Measurements from ENCODE around the gene TTLL9. TPM values are rescaled to one million over a fixed set of nuclear protein-coding genes. Genes with fewer than 3 reads are reported as not detected.

Gene TTLL9
- polyA plus RNA-seq, 3 donors, result 0.21 TPM; not detected in 2

DNA sequence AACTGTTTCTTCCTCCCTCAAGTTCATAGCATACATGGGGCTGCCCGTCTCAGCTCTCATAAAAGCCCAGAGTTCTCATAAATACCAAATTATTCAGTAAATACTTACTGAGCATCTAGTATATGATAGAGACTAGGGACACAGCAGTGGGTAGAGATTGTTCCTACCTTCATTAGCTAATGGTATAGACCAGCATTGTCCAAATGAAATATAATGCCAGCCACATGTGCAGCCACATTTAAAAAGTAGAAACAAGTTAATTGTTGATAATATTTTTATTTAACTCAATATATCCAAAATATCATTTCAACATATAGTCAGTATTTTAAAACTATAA, 1.2 kb downstream of the TTLL9 start:
- peaks cover 0 to 13% (median 8%) of the 10 kb centered on the region in 7 donors for H3K9me3 Mint-ChIP-seq
- H4K20me1 ChIP-seq (ENCODE audit: insufficient read depth, low read length), result no peaks in the 10 kb centered on the region
- H3K36me3 Mint-ChIP-seq, result peaks cover 8 to 9% of the 10 kb centered on the region in 2 donors
- H3K4me2 ChIP-seq (replicated peaks; ENCODE audit: extremely low read depth, low read length, poor library complexity, severe bottlenecking), result no peak overlapping the region
- peaks cover 9 to 15% of the 10 kb centered on the region in 2 donors for H3K4me1 ChIP-seq (ENCODE audit: control insufficient read depth in 1 of 2, insufficient read depth in 2 of 2, low read length in 2 of 2)
- H3K9ac ChIP-seq (ENCODE audit: insufficient read depth, low read length, poor library complexity, severe bottlenecking), result no peak overlapping the region
- no peak overlapping the region for H3K27ac ChIP-seq (ENCODE audit: low read depth in 1 of 2, low read length in 2 of 2)
- peaks cover 27% of the 10 kb centered on the region for H3K4me1 Mint-ChIP-seq
- H3K4me3 ChIP-seq (replicated peaks in 1 of 3; ENCODE audit: low read depth in 2 of 3, low read length in 3 of 3), result no peak overlapping the region
- peaks cover 0 to 18% of the 10 kb centered on the region in 2 donors for H3K9me3 ChIP-seq (replicated peaks in 1 of 2; ENCODE audit: control insufficient read depth in 1 of 2, insufficient read depth in 1 of 2, low read length in 2 of 2)
- no CpG with 5 or more reads among the region's 1 CpG for WGBS (ENCODE audit: insufficient coverage)
- H3K36me3 ChIP-seq (replicated peaks in 1 of 2; ENCODE audit: control insufficient read depth in 1 of 2, insufficient read depth in 2 of 2, low read length in 2 of 2), result no peaks in the 10 kb centered on the region
- DNase-seq, result no peak
- H3K27me3 Mint-ChIP-seq (ENCODE audit: low read depth in 3 of 3), result peaks cover 35 to 51% (median 47%) of the 10 kb centered on the region in 3 donors
- no peaks in the 10 kb centered on the region for H3K79me2 ChIP-seq (ENCODE audit: insufficient read depth, low read length)
- TF ChIP-seq, protein P1, sequence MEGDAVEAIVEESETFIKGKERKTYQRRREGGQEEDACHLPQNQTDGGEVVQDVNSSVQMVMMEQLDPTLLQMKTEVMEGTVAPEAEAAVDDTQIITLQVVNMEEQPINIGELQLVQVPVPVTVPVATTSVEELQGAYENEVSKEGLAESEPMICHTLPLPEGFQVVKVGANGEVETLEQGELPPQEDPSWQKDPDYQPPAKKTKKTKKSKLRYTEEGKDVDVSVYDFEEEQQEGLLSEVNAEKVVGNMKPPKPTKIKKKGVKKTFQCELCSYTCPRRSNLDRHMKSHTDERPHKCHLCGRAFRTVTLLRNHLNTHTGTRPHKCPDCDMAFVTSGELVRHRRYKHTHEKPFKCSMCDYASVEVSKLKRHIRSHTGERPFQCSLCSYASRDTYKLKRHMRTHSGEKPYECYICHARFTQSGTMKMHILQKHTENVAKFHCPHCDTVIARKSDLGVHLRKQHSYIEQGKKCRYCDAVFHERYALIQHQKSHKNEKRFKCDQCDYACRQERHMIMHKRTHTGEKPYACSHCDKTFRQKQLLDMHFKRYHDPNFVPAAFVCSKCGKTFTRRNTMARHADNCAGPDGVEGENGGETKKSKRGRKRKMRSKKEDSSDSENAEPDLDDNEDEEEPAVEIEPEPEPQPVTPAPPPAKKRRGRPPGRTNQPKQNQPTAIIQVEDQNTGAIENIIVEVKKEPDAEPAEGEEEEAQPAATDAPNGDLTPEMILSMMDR (IDR thresholded peaks at IDR 0.05), result no peak
- H3K27me3 ChIP-seq (ENCODE audit: control insufficient read depth in 2 of 2, insufficient read depth in 2 of 2, low read length in 2 of 2), result peaks cover 28 to 42% of the 10 kb centered on the region in 2 donors
- H3K4me3 Mint-ChIP-seq, result peak overlapping the region in 1 of 2 donors; percentile 93
- H2AFZ ChIP-seq (ENCODE audit: insufficient read depth, low read depth, low read length, poor library complexity, severe bottlenecking), result no peak overlapping the region
- no peak overlapping the region for H3K27ac Mint-ChIP-seq
- intact Hi-C loops (cut with micrococcal nuclease), result no loop called here

GRCh38 chr20:31872406-31872805, 2.0 kb downstream of the TTLL9 start:
- intact Hi-C loops (cut with micrococcal nuclease), result no loop called here
- Histone ChIP-seq H3K4me3 (replicated peaks in 1 of 3; ENCODE audit: low read depth in 2 of 3, low read length in 3 of 3) (no peak overlapping the region), H3K9ac (ENCODE audit: insufficient read depth, low read length, poor library complexity, severe bottlenecking) (no peak overlapping the region), H3K36me3 (replicated peaks in 1 of 2; ENCODE audit: control insufficient read depth in 1 of 2, insufficient read depth in 2 of 2, low read length in 2 of 2) (no peaks in the 10 kb centered on the region), H3K4me2 (replicated peaks; ENCODE audit: extremely low read depth, low read length, poor library complexity, severe bottlenecking) (no peak overlapping the region), H3K27me3 (ENCODE audit: control insufficient read depth in 2 of 2, insufficient read depth in 2 of 2, low read length in 2 of 2) (peaks cover 28 to 42% of the 10 kb centered on the region in 2 donors), H4K20me1 (ENCODE audit: insufficient read depth, low read length) (no peaks in the 10 kb centered on the region), H3K27ac (ENCODE audit: low read depth in 1 of 2, low read length in 2 of 2) (no peak overlapping the region), H3K79me2 (ENCODE audit: insufficient read depth, low read length) (no peaks in the 10 kb centered on the region), H2AFZ (ENCODE audit: insufficient read depth, low read depth, low read length, poor library complexity, severe bottlenecking) (no peak overlapping the region), H3K9me3 (replicated peaks in 1 of 2; ENCODE audit: control insufficient read depth in 1 of 2, insufficient read depth in 1 of 2, low read length in 2 of 2) (peaks cover 0 to 18% of the 10 kb centered on the region in 2 donors), H3K4me1 (ENCODE audit: control insufficient read depth in 1 of 2, insufficient read depth in 2 of 2, low read length in 2 of 2) (peaks cover 9 to 15% of the 10 kb centered on the region in 2 donors)
- DNase-seq, result no peak
- WGBS (ENCODE audit: insufficient coverage), result 67% methylated on average over 1 of the region's 6 CpGs
- Mint-ChIP-seq H3K36me3 (peaks cover 8 to 9% of the 10 kb centered on the region in 2 donors), H3K27ac (no peak overlapping the region), H3K27me3 (ENCODE audit: low read depth in 3 of 3) (peaks cover 35 to 51% (median 43%) of the 10 kb centered on the region in 3 donors), H3K4me3 (peak overlapping the region in 1 of 2 donors; percentile 37), H3K9me3 (peaks cover 0 to 13% (median 8%) of the 10 kb centered on the region in 7 donors), H3K4me1 (peaks cover 27% of the 10 kb centered on the region)
- TF ChIP-seq, protein P1 (IDR thresholded peaks at IDR 0.05), result no peak

Data from CD14-positive monocyte (primary cell).